Measurements from ENCODE around the gene FGFRL1. TPM values are rescaled to one million over a fixed set of nuclear protein-coding genes. Genes with fewer than 3 reads are reported as not detected.

The FGFRL1 gene
- polyA plus RNA-seq, 1 donor from 2014 or later: 0.97 TPM

DNA sequence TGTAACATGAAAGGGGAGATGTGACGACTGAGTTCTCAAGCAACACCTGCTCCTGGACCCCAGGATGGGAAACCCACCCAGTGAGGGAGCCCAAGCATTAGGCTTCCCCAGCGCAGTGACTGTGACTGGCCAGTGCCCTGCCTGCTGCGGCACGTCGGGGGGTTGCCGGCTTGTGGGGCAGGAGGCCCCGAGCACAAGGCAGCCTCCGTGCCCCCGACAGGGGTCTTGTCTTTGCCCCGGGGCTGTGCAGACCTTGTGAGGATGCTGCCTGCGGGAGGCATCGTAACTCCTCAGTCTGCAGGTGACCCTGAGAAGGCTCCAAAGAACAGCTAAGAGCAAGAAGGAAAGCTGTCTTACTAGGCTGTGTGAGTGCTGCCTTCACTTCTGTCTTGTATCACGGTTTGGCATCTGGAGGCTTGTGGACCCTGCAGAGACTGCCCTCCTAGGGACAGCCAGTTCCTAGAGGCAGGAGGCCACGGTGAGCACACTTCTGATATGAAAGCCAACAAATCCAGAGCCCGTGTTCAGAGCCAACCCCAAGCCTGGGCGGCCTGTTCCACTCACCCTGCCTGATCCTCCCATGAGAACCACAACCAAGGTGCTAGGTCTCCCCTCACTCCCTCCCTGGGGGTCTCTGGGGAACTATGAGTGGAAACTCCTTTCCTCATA, 47.7 kb downstream of the FGFRL1 start:
- no peak overlapping the region for H3K4me3 ChIP-seq (ENCODE audit: low read length)
- H3K9me3 ChIP-seq (ENCODE audit: low read length): no peaks in the 10 kb centered on the region
- no peak overlapping the region for H2AFZ ChIP-seq (ENCODE audit: low read depth, low read length)
- no peak overlapping the region for H3K27ac ChIP-seq (ENCODE audit: low read length)
- no peak overlapping the region for H3K4me2 ChIP-seq (ENCODE audit: low read length)
- H3K79me2 ChIP-seq (replicated peaks; ENCODE audit: insufficient read depth, low read length): no peaks in the 10 kb centered on the region
- TF ChIP-seq POLR2AphosphoS5 (IDR thresholded peaks at IDR 0.05) (no peak), TAF1 (IDR thresholded peaks at IDR 0.05; ENCODE audit: low read depth) (no peak), RAD21 (conservative IDR thresholded peaks at IDR 0.05) (no peak)
- no peaks in the 10 kb centered on the region for H4K20me1 ChIP-seq (ENCODE audit: insufficient read depth)
- H3K9me2 ChIP-seq (ENCODE audit: insufficient read depth, low read length): no peaks in the 10 kb centered on the region
- H3K27me3 ChIP-seq (ENCODE audit: insufficient read depth, low read depth, low read length): no peaks in the 10 kb centered on the region
- H3F3A ChIP-seq (ENCODE audit: insufficient read depth, low read length, poor library complexity, severe bottlenecking): no peaks in the 10 kb centered on the region
- no peaks in the 10 kb centered on the region for H3K36me3 ChIP-seq (ENCODE audit: insufficient read depth, low read length)
- H3K9ac ChIP-seq (ENCODE audit: low read length): no peak overlapping the region

DNA sequence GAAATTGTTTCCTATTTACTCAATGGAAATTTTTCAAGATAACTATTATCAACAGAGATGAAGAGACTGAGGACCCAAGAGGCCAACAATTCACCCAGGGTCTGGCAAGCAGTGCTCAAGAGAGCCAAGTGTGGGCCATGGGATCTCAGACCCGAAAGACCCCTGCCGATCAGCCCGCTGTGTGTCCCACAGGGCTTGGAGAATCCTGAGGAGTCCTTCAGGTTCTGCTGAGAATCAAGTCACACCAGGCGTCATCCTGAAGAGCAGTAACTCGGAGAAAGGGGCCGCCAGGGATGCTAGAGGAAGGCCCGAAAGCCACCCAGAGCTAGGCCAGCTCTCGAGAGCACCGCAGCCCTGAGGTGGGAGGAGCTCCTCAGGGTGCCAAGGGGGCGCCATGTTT, 48.7 kb downstream of the FGFRL1 start:
- H2AFZ ChIP-seq (ENCODE audit: low read depth, low read length): no peak overlapping the region
- H3K4me3 ChIP-seq (ENCODE audit: low read length): no peak overlapping the region
- H3F3A ChIP-seq (ENCODE audit: insufficient read depth, low read length, poor library complexity, severe bottlenecking): no peaks in the 10 kb centered on the region
- H3K9me3 ChIP-seq (ENCODE audit: low read length): no peaks in the 10 kb centered on the region
- H3K9ac ChIP-seq (ENCODE audit: low read length): no peak overlapping the region
- H3K36me3 ChIP-seq (ENCODE audit: insufficient read depth, low read length): no peaks in the 10 kb centered on the region
- no peaks in the 10 kb centered on the region for H4K20me1 ChIP-seq (ENCODE audit: insufficient read depth)
- no peak overlapping the region for H3K4me2 ChIP-seq (ENCODE audit: low read length)
- no peak for TF ChIP-seq RAD21 (conservative IDR thresholded peaks at IDR 0.05)
- H3K9me2 ChIP-seq (ENCODE audit: insufficient read depth, low read length): no peaks in the 10 kb centered on the region
- no peaks in the 10 kb centered on the region for H3K79me2 ChIP-seq (replicated peaks; ENCODE audit: insufficient read depth, low read length)
- no peak overlapping the region for H3K27ac ChIP-seq (ENCODE audit: low read length)
- H3K27me3 ChIP-seq (ENCODE audit: insufficient read depth, low read depth, low read length): no peaks in the 10 kb centered on the region

DNA sequence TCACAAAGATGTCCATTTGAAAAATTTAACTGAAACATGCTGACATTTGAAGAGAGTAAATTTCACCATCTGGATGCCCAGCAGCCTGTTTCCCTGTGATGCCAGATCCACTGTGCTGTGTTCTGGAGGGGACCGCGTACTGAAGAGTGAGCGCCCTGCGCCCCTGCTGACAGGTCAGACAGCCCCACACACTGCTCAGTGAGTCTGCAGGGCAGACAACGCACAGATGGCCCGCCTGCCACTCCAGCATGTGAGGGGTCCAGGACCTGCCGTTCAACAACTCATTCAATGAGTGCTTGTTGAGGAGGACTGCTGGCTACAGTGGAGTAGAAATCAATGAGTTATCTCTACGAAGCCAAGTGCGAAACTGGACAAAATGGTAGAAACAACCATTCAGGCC, 49.2 kb downstream of the FGFRL1 start:
- no peak overlapping the region for H3K4me3 ChIP-seq (ENCODE audit: low read length)
- H3K9me2 ChIP-seq (ENCODE audit: insufficient read depth, low read length): no peaks in the 10 kb centered on the region
- no peak overlapping the region for H3K4me2 ChIP-seq (ENCODE audit: low read length)
- H3K27me3 ChIP-seq (ENCODE audit: insufficient read depth, low read depth, low read length): no peaks in the 10 kb centered on the region
- no peak for TF ChIP-seq EP300 (conservative IDR thresholded peaks at IDR 0.05; ENCODE audit: poor library complexity, severe bottlenecking)
- TF ChIP-seq TAF1 (IDR thresholded peaks at IDR 0.05; ENCODE audit: low read depth): no peak
- TF ChIP-seq, protein P1, sequence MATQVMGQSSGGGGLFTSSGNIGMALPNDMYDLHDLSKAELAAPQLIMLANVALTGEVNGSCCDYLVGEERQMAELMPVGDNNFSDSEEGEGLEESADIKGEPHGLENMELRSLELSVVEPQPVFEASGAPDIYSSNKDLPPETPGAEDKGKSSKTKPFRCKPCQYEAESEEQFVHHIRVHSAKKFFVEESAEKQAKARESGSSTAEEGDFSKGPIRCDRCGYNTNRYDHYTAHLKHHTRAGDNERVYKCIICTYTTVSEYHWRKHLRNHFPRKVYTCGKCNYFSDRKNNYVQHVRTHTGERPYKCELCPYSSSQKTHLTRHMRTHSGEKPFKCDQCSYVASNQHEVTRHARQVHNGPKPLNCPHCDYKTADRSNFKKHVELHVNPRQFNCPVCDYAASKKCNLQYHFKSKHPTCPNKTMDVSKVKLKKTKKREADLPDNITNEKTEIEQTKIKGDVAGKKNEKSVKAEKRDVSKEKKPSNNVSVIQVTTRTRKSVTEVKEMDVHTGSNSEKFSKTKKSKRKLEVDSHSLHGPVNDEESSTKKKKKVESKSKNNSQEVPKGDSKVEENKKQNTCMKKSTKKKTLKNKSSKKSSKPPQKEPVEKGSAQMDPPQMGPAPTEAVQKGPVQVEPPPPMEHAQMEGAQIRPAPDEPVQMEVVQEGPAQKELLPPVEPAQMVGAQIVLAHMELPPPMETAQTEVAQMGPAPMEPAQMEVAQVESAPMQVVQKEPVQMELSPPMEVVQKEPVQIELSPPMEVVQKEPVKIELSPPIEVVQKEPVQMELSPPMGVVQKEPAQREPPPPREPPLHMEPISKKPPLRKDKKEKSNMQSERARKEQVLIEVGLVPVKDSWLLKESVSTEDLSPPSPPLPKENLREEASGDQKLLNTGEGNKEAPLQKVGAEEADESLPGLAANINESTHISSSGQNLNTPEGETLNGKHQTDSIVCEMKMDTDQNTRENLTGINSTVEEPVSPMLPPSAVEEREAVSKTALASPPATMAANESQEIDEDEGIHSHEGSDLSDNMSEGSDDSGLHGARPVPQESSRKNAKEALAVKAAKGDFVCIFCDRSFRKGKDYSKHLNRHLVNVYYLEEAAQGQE (IDR thresholded peaks at IDR 0.05; ENCODE audit: borderline replicate concordance): no peak
- TF ChIP-seq MXI1 (conservative IDR thresholded peaks at IDR 0.05; ENCODE audit: poor library complexity, severe bottlenecking): no peak
- TF ChIP-seq, protein P2, sequence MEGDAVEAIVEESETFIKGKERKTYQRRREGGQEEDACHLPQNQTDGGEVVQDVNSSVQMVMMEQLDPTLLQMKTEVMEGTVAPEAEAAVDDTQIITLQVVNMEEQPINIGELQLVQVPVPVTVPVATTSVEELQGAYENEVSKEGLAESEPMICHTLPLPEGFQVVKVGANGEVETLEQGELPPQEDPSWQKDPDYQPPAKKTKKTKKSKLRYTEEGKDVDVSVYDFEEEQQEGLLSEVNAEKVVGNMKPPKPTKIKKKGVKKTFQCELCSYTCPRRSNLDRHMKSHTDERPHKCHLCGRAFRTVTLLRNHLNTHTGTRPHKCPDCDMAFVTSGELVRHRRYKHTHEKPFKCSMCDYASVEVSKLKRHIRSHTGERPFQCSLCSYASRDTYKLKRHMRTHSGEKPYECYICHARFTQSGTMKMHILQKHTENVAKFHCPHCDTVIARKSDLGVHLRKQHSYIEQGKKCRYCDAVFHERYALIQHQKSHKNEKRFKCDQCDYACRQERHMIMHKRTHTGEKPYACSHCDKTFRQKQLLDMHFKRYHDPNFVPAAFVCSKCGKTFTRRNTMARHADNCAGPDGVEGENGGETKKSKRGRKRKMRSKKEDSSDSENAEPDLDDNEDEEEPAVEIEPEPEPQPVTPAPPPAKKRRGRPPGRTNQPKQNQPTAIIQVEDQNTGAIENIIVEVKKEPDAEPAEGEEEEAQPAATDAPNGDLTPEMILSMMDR (IDR thresholded peaks at IDR 0.05; ENCODE audit: poor library complexity, severe bottlenecking): no peak
- no peak for TF ChIP-seq RAD21 (conservative IDR thresholded peaks at IDR 0.05)
- TF ChIP-seq EZH2 (IDR thresholded peaks at IDR 0.05; ENCODE audit: borderline replicate concordance, insufficient read depth, low read length, poor library complexity, severe bottlenecking): no peak
- no peak for TF ChIP-seq POLR2AphosphoS5 (IDR thresholded peaks at IDR 0.05)
- no peak for TF ChIP-seq SMC3 (conservative IDR thresholded peaks at IDR 0.05; ENCODE audit: poor library complexity)
- no peaks in the 10 kb centered on the region for H3K79me2 ChIP-seq (replicated peaks; ENCODE audit: insufficient read depth, low read length)
- H3K36me3 ChIP-seq (ENCODE audit: insufficient read depth, low read length): no peaks in the 10 kb centered on the region
- no peaks in the 10 kb centered on the region for H4K20me1 ChIP-seq (ENCODE audit: insufficient read depth)
- H3K9ac ChIP-seq (ENCODE audit: low read length): no peak overlapping the region
- no peaks in the 10 kb centered on the region for H3K9me3 ChIP-seq (ENCODE audit: low read length)
- H3F3A ChIP-seq (ENCODE audit: insufficient read depth, low read length, poor library complexity, severe bottlenecking): no peaks in the 10 kb centered on the region
- no peak overlapping the region for H3K27ac ChIP-seq (ENCODE audit: low read length)
- H2AFZ ChIP-seq (ENCODE audit: low read depth, low read length): no peak overlapping the region

Measured in neural cell (in vitro differentiated cells).